Stimulated activated CD8-positive, alpha-beta memory T cell treated with anti-CD3 and anti-CD28 coated beads, Interleukin-15, amount 100 ng/mL, for 48 hours (primary cell): Measurements from ENCODE around the gene CAMKK1.

ENCODE experiments used
- DNase-seq, 2 donors: peaks; one replicate each; pipeline ENCODE4 v3.0.0-alpha.2; 2020; ENCODE audit warnings: low read depth in 2 of 2

The CAMKK1 gene

DNA sequence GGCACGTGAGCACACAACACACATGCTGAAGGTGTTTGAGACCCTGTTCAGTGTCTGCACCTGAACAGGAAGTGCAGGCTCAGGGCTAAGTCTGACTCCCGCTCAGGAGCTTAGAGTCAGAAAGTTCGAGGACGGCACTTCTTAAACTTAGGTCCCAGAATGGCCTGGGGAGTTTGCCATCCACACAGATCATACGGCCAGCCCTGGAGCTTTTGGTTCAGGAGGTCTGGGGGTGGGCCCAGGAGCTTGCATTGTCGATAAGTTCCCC lies 4.0 kb upstream of the CAMKK1 start:
- no peak for DNase-seq

DNA sequence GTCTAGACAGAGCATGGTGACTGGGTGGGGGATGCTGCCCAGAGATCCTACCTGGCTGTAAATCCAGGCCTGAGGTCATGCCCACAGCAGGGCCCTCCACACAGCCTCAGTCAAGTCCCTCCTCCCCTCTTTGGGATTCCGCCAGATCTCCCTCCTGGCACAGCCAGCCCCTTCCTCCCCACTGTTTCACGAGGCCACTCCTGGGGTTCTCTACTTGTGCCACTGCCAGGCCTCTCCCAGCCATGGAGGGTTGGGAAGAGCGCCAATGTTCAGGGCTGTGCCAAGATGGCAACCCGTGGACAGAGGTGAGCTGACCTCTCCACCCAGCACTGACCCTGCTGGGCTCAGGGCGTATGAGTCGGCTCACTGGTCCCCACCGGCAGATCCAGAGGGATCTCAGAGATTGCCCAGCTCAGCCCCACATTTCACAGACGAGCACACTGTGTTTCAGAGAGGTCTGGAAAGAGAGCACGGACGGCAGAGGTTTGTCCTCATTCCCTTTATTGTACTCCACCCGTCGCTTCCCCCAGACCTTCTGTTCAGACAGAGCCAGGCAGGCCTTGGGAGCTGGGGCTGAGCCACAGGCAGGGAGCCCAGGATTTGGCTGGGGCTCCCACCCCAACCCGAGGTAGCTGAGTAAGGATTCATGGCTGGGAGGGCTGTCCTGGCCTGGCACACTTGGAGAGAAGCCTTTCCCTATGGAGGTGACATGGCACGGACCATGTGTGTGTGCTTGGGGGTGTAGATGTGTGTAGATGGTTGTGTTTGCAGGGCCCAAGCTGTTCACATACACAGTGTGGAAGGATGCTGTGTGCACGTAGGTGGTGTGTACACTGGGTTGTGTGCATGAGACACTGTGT lies 3.5 kb upstream of the CAMKK1 start:
- DNase-seq = no peak

- DNase-seq = no peak
These were observed 2.5 kb upstream of the CAMKK1 start for GRCh38 chr17:3895354-3895753.

DNA sequence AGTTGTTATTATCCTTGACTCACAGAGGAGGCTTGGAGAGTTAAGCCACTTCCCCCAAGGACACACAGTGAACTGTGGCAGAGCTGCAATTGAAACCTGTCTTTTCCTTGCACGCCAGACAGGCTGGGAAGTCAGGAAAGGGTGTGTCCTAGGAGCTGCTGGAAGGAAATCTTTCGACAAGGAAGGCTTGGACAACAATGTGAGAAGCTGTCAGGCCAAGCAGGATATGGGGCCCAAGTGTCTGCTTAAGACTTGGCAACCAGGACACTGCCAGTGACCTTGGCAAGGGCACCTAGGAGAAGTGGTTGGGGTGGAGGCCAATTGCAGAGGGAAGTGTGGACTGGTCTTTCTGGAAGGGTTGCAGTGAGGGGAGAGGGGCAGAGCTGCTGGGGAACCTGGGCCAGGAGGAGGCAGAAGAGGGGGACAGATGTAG lies 2.1 kb upstream of the CAMKK1 start:
- no peak for DNase-seq

DNA sequence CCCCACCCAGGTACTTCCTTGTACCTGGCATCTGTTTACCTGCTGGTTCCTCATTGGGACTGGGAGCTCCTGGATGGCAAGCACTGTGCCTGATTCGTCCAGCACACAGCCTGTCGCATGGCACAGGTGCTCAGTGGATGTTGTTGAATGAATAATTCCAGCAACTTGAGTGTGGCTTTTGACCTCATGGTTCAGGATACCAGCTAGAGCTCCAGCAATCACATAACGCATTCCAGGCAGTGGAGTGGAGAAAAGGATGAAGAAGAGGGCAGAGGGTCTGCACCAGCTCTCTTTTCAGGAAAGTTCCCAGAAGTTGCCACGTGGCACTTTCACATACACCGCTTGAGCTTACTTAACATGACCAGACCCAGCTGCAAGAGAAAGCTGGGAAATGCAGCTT lies 1.3 kb upstream of the CAMKK1 start:
- DNase-seq = no peak

DNA sequence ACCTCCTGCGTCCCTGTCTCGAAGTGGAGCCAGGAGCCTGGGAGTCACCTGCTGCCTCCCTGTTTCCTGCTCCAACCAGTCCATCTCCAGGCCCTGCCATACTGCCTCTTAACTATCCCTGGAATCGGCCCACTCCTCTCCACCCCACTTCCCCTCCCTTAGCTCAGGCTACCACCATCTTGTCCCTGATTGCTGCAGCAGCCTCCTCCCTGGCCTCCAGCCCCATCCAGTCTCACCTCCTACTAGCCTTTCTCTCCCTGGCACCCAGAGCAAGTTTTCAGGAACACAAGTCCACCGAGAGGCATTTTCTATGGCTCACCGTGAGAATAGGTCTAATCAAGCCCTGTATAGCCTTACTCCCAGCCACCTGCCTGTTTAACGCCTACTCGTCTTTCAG lies 865 bp upstream of the CAMKK1 start:
- no peak for DNase-seq

- peak; percentile 41 to 44 for DNase-seq
These were observed 506 bp downstream of the CAMKK1 start for GRCh38 chr17:3892095-3892998.

DNA sequence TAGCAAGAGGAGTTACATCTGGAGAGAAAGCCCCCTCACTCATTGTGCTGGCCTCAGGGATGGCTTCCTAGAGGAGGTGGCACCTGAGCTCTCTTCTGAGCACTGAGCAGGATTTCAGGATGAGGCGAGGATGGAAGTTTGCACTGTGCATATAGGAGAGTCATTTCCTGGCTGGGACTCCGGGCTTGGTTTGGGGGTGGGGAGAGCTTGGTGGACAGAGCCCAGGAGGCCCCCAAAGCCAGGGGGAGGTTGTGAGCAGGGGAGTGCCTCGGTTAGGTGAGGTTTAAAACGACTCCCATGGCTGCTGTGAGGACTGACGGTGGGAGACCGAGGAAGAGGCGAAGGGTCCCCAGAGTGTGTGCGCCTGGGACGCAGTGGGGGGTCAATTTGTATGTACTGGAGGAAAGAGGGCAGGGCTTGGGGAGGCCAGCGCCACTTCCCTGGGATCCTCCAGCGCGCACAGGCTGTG lies 1.2 kb downstream of the CAMKK1 start:
- no peak for DNase-seq

DNA sequence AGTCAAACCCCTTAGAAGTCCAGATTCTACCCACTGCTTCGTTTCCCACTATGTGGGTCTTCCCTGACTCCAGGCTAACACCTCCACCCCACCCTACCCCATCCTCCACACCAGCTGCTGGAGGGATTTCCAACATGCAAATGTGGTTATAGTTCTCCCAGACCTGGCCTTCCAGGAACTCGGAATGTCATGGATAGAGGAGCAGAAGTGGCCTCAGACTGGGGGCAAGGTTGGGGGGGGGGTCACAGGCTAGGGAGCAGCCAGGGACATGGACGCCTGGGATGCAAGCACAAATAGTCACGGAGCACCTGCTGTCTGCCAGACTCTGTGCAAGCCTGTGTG lies 2.0 kb downstream of the CAMKK1 start:
- DNase-seq = no peak

DNA sequence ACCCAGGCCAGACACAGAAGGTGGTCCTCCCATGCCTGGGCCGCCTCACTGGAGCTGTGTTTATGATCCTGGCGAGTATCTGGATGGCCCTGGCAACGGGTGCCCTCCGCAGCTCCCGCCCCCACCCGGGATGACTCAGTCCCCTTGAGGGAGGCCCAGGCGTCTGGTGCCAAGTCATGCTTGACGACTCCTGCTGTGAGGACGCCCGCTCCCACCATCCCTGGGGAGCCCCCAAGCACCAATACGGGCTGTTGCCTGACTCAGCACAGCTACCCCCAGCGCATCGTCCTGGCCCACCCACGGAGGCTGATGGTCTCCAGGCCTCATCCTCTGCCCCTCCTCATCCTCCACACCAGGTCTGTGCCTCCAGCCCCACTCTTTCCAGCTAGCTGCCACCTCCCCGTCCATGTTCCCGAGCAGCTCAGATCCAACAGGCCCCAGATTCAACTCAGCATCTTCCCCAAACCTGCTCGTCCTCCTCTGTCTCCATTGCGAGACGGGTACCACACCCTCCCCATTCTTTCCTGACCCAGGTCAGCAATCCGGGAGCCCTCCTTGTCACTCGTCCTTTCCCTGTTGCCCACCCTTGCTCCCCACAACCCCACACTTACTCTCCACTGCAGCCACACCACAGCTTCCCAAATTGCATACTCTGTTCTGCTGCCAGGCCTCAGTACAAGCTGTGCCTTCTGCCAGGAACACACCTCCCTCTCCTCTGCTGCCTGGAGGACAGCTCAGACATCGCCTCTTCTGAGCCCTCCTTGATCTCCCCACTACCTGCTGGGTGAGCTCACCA lies 2.6 kb downstream of the CAMKK1 start:
- peak in 1 of 2 donors; percentile 20 for DNase-seq

- no peak for DNase-seq
These were observed 3.4 kb downstream of the CAMKK1 start for GRCh38 chr17:3889325-3890012.

DNA sequence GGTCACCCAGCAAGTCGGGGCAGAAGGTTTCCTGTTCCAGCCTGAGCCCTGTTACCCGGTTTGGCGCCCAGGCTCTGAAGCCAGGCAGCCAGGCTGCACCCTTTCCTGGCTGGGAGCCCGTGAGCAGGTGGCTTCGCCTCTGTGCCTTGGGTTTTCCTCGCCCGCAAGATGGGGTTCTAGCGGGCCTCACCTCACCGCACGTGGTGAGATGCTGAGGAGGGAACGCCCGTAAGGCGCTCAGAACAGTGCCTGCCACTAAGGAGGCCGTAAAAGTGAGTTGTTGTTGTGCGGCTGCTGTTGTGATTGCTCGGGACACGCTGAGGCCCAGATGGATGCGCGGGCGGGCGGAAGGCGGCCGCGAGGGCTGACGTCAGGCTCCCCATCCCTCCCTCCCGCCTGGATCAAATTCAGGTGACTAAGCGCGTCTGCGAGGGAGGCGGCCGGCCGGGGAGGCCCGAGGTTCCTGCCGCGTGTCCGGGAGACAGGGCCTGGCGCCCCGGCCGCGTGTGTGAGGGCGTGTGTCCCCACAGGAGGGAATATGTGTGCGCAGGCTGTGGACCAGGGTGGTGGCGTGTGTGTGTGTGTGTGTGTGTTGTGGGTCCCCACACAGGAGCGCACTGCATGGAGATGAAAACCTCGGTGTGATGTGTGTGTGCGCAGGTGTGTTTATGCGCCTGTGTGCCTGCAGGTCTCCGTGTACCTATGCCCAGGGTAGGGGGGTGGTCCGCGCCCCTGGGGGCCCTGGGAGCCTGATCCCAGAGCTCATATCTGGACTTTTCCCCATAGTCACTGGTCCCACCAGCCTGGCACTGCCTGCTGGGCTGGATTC lies 4.3 kb downstream of the CAMKK1 start:
- no peak for DNase-seq

DNA sequence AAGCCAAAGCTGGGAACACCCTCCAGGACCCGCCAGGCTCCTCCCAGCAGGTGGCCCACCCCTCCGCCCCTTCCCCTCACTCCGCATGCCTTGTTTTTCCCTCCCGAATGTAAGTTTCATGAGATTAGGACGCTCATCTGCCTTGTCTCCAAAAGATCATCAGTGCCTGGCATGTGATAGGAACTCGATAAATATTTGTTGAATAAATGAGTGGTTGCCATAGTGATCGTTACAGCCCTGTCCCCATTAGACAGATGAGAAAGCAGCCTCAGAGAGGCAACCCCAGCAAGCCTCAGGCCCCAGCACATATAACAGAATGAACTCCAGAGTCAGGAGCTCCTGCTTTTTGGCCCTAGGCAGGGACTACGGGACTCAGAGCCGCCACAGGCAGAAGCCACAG lies 5.0 kb downstream of the CAMKK1 start:
- no peak for DNase-seq

DNA sequence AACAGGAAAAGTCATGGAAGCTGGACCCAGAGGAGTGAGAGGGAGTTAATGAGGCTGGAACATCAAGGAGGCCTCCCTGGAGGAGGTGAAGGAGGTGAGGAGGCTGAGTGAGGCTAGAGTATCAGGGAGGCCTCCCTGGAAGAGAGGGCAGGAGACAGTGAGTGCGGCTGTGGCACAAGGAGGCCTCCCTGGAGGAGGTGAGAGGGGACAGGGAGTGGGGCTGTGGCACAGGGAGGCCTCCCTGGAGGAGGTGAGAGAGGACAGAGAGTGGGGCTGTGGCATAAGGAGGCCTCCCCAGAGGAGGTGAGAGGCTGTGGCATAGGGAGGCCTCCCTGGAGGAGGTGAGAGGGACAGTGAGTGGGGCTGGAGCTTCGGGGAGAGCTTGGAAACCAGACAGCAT lies 5.5 kb downstream of the CAMKK1 start:
- no peak for DNase-seq

DNA sequence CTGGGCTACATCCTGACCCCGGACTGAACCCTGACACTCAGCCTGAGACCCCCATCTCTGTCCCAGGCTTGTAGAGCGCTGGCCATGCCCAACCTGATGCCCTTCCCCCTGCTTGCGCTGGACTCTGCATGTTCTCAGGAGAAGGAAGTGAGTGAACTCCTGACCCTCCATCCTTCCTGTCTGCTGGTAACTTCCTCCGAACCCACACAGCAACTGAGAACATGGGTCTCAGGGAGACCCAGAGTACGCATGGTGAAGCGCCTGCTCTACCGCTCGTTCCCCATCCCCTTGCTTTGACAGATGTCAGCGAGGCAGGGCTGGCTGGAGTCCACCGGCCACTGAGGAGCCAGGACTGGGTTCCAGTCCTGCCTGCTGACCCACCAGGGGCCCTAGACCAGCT lies 6.1 kb downstream of the CAMKK1 start:
- no peak for DNase-seq

DNA sequence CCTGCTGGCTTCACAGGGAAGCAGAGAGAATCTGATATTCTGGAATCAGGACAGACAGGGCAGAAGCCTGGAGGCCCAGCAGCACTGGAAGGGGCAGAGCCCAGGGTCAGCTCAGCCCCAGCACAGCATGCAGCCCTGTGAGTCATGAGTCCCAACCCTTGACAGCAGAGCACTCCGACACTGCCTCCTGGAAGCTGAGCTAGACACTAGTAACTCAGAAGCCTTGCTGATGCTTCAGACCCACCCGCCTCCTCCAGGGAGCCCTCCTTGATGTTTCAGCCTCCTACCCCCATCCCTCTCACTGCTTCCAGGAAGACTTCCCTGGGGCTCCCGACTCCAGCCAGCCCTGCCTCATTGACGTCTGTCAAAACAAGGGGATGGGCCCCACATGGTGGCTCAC lies 6.9 kb downstream of the CAMKK1 start:
- no peak for DNase-seq

GRCh38 chr17:3885271-3885670 lies 7.6 kb downstream of the CAMKK1 start:
- no peak for DNase-seq

- DNase-seq = no peak
These were observed 8.7 kb downstream of the CAMKK1 start for GRCh38 chr17:3884188-3884587.

- DNase-seq = no peak
These were observed 10.6 kb downstream of the CAMKK1 start for GRCh38 chr17:3882276-3882675.

DNA sequence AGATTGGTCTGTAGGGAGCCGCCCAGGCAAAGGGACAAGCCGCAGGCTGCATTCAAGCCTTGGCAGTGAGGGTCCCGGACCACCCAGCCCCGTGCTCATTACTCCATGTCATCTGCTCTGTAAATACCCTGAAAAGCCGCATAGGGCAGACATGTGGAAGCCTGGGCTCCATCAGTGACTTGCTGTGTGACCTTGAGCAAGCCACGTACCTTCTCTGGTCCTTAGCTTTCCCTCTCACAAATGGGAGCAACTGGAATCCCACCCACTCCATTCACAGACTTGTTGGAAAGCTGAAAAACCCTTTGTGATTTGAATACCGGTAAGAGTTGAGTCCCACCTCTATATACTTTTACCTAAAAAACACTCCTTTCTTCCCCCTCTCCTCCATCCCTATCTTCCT lies 11.9 kb downstream of the CAMKK1 start:
- DNase-seq = no peak
